Loucy (cell line): ENCODE measurements around the gene SH3RF1.

Source experiments
- CTCF ChIP-seq: fragments of 200-600 bp; sonication (generic); conservative IDR thresholded peaks from 2 replicates; pipeline ENCODE4 v1.5.1; 2014; ENCODE audit warnings: mild to moderate bottlenecking, antibody characterized with exemption, low read length
- EZH2phosphoT487 ChIP-seq: fragments of 200-600 bp; IDR thresholded peaks from 2 replicates; pipeline ENCODE4 v1.6.1; 2018; ENCODE audit warnings: antibody characterized with exemption, mild to moderate bottlenecking, moderate library complexity, borderline replicate concordance

- TF ChIP-seq CTCF, result no peak
- no peak for TF ChIP-seq EZH2phosphoT487
Observed at GRCh38 chr4:169251291-169252235, 19.2 kb downstream of the SH3RF1 start.
